CD4-positive, alpha-beta T cell (primary cell): ENCODE results near the gene STOM. TPM values are rescaled to one million over a fixed set of nuclear protein-coding genes. Genes with fewer than 3 reads are reported as not detected.

ENCODE experiments used
- ATAC-seq: fragments of 200-7000 bp; cut with Tn5 transposase; one replicate; pipeline ENCODE4 v1.10.0; 2022; ENCODE audit warnings: mild to moderate bottlenecking; ENCODE audit not compliant: poor library complexity
- CTCF ChIA-PET: fragments of 350-600 bp; sonication (Branson Sonifier 250); formaldehyde crosslinking; loops from one replicate; lab custom pipeline; 2021; ENCODE audit warnings: antibody characterized with exemption, inconsistent platforms; lab: Charles Lee
- POLR2A ChIA-PET: fragments of 350-600 bp; sonication (Branson Sonifier 250); formaldehyde crosslinking; loops from one replicate; lab custom pipeline; 2021; ENCODE audit warnings: antibody characterized with exemption, inconsistent platforms; lab: Charles Lee
- DNase-seq, 14 experiments: peaks; one replicate each; pipeline ENCODE4 v3.0.0-alpha.2; 2013 to 2020; ENCODE audit warnings: mixed read lengths in 2 of 14
- H3K27ac ChIP-seq, 2 donors: one replicate each; pipeline versions ENCODE4 v1.5.1 to v1.7.0; 2013; ENCODE audit warnings: low read length in 2 of 2, low read depth in 1 of 2, mild to moderate bottlenecking in 1 of 2
- H3K27me3 ChIP-seq, 2 experiments: 1 replicate in 1 of 2; 2 replicates in 1 of 2; pipeline versions ENCODE4 v1.6.1 to v1.7.0; 2013; ENCODE audit warnings: low read length in 2 of 2, control low read depth in 1 of 2, mild to moderate bottlenecking in 1 of 2, moderate library complexity in 1 of 2; ENCODE audit not compliant: insufficient read depth in 2 of 2, control insufficient read depth in 1 of 2
- H3K36me3 ChIP-seq: one replicate; pipeline ENCODE4 v1.6.1; 2013; ENCODE audit warnings: low read length, control low read depth; ENCODE audit not compliant: insufficient read depth
- H3K4me1 ChIP-seq: one replicate; pipeline ENCODE4 v1.6.1; 2013; ENCODE audit warnings: low read length, control low read depth; ENCODE audit not compliant: insufficient read depth
- H3K4me3 ChIP-seq: one replicate; pipeline ENCODE4 v1.5.1; 2013; ENCODE audit warnings: mild to moderate bottlenecking, low read length, moderate library complexity
- H3K9me3 ChIP-seq, 2 experiments: 1 replicate in 1 of 2; 2 replicates in 1 of 2; pipeline versions ENCODE4 v1.6.1 to v1.7.0; 2013; ENCODE audit warnings: low read length in 2 of 2, mild to moderate bottlenecking in 2 of 2, control low read depth in 1 of 2, moderate library complexity in 1 of 2; ENCODE audit not compliant: control insufficient read depth in 1 of 2, insufficient read depth in 1 of 2
- H3K27ac Mint-ChIP-seq: one replicate; pipeline ENCODE4 v1.8.0; 2020; ENCODE audit warnings: mixed read lengths
- H3K27me3 Mint-ChIP-seq: one replicate; pipeline ENCODE4 v1.8.0; 2021; ENCODE audit warnings: mixed read lengths
- H3K36me3 Mint-ChIP-seq: one replicate; pipeline ENCODE4 v1.8.0; 2021; ENCODE audit warnings: low read depth, mixed read lengths
- H3K4me1 Mint-ChIP-seq: one replicate; pipeline ENCODE4 v1.8.0; 2021; ENCODE audit warnings: low read depth, mixed read lengths
- H3K4me3 Mint-ChIP-seq: one replicate; pipeline ENCODE4 v1.8.0; 2020; ENCODE audit warnings: mild to moderate bottlenecking, mixed read lengths
- H3K9me3 Mint-ChIP-seq: one replicate; pipeline ENCODE4 v1.8.0; 2020; ENCODE audit warnings: mixed read lengths
- CTCF ChIP-seq: fragments of 200-600 bp; IDR thresholded peaks from one replicate; pipeline ENCODE4 v1.8.0; 2022; ENCODE audit warnings: antibody characterized with exemption, mild to moderate bottlenecking
- intact Hi-C, 2 experiments: fragments of 100-400 bp; cut with DNase I in 1 of 2; cut with micrococcal nuclease in 1 of 2; formaldehyde crosslinking; loops; one replicate each; pipeline versions ENCODE4 v1.15.1 to v1.9.0; 2023 to 2025; cut with DNase I, micrococcal nuclease
- total RNA-seq, 174 experiments: library from RNA in 2 of 174; stranded (reverse) in 2 of 174; gene quantifications; one replicate each; pipeline ENCODE4 v1.2.3 and lab custom pipeline; 2021 to 2026

Gene STOM
- total RNA-seq, 2 experiments from 2014 or later = 26.1 to 27.9 TPM

GRCh38 chr9:121296213-121297127 lies 73.6 kb downstream of the STOM start:
- intact Hi-C loops = no loop called here
- Mint-ChIP-seq H3K4me1 (peaks cover 17% of the 10 kb centered on the region), H3K27me3 (peaks cover 24% of the 10 kb centered on the region), H3K36me3 (no peaks in the 10 kb centered on the region), H3K9me3 (no peaks in the 10 kb centered on the region), H3K27ac (no peak overlapping the region), H3K4me3 (no peak overlapping the region)
- DNase-seq = peak in 1 of 14 experiments; percentile 20
- ATAC-seq = no peak
- CTCF ChIA-PET = no interaction called here
- no peak for TF ChIP-seq CTCF
- POLR2A ChIA-PET = no interaction called here
- Histone ChIP-seq H3K9me3 (no peaks in the 10 kb centered on the region), H3K27ac (no peak overlapping the region), H3K4me3 (no peak overlapping the region), H3K36me3 (no peaks in the 10 kb centered on the region), H3K27me3 (peaks cover 8 to 13% of the 10 kb centered on the region in 2 experiments), H3K4me1 (peaks cover 9% of the 10 kb centered on the region)

- Mint-ChIP-seq H3K9me3 (no peaks in the 10 kb centered on the region), H3K36me3 (no peaks in the 10 kb centered on the region), H3K27me3 (peaks cover 24% of the 10 kb centered on the region), H3K4me1 (peaks cover 17% of the 10 kb centered on the region), H3K4me3 (no peak overlapping the region), H3K27ac (no peak overlapping the region)
- H3K27me3 ChIP-seq = peaks cover 8 to 9% of the 10 kb centered on the region in 2 experiments
- H3K4me3 ChIP-seq = no peak overlapping the region
- DNase-seq (no peak), ATAC-seq (no peak)
- no peak overlapping the region for H3K27ac ChIP-seq
- TF ChIP-seq CTCF = no peak
- no peaks in the 10 kb centered on the region for H3K36me3 ChIP-seq
- POLR2A ChIA-PET = no interaction called here
- peaks cover 9% of the 10 kb centered on the region for H3K4me1 ChIP-seq
- intact Hi-C loops = no loop called here
- CTCF ChIA-PET = no interaction called here
- H3K9me3 ChIP-seq = no peaks in the 10 kb centered on the region
Measured at GRCh38 chr9:121295662-121296191, 74.3 kb downstream of the STOM start.

- ATAC-seq = no peak
- Mint-ChIP-seq H3K27me3 (peaks cover 17% of the 10 kb centered on the region), H3K27ac (no peak overlapping the region), H3K36me3 (no peaks in the 10 kb centered on the region), H3K4me3 (no peak overlapping the region), H3K9me3 (no peaks in the 10 kb centered on the region), H3K4me1 (peaks cover 11% of the 10 kb centered on the region)
- Histone ChIP-seq H3K4me1 (peaks cover 6% of the 10 kb centered on the region), H3K27me3 (peaks cover 2 to 8% of the 10 kb centered on the region in 2 experiments), H3K36me3 (no peaks in the 10 kb centered on the region), H3K9me3 (no peaks in the 10 kb centered on the region), H3K4me3 (no peak overlapping the region), H3K27ac (no peak overlapping the region)
- POLR2A ChIA-PET = no interaction called here
- no peak for DNase-seq
- intact Hi-C loops = no loop called here
- TF ChIP-seq CTCF = no peak
- CTCF ChIA-PET = no interaction called here
Measured at GRCh38 chr9:121294866-121295661, 75.0 kb downstream of the STOM start.
